ENCODE results near the gene SNRNP40.

Gene SNRNP40

DNA sequence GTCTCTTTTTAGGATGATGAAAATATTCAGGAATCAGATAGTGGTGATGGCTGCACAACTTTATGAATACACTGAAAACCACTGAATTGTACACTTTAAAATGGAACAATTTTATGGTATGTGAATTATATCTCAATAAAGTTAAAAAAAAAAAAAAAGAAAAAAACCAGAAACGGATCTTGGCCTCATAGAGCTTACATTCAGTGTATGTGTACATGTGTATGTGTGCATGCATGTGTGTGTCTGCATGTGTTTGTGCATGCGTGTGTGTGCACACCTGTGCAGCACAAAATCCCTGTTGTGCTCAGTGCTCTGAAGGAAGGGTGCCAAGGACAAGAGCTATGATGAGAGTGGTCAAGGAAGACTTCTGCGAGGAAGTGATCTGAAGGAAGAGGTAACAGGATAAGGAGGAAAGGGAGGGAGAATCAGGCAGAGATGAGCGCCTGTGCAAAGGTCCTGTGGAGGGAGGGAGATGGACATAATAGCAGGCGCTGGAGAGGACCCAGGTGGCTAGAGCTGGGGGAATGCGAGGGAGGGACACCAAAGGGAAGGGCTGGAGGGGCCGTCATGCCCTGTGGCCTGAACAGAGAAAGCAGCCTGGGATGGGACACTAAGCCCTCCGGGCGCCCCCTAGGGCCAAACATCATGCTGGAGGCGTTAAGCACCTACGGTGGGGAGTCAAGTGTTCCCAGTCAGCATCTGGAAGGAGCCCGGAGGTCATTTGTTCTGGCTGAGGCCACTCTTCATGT is 82.1 kb downstream of the SNRNP40 start:
- TF ChIP-seq, protein P1, sequence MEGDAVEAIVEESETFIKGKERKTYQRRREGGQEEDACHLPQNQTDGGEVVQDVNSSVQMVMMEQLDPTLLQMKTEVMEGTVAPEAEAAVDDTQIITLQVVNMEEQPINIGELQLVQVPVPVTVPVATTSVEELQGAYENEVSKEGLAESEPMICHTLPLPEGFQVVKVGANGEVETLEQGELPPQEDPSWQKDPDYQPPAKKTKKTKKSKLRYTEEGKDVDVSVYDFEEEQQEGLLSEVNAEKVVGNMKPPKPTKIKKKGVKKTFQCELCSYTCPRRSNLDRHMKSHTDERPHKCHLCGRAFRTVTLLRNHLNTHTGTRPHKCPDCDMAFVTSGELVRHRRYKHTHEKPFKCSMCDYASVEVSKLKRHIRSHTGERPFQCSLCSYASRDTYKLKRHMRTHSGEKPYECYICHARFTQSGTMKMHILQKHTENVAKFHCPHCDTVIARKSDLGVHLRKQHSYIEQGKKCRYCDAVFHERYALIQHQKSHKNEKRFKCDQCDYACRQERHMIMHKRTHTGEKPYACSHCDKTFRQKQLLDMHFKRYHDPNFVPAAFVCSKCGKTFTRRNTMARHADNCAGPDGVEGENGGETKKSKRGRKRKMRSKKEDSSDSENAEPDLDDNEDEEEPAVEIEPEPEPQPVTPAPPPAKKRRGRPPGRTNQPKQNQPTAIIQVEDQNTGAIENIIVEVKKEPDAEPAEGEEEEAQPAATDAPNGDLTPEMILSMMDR (IDR thresholded peaks at IDR 0.05; ENCODE audit: low read length, missing control alignments): peak; percentile 19
- no peak for DNase-seq (ENCODE audit: low read depth)

More for the DNA sequence above, 82.1 kb downstream of the SNRNP40 start:
- no peak overlapping the region for H3K4me3 ChIP-seq (replicated peaks; ENCODE audit: low read depth, low read length)

Measured in fibroblast of pulmonary artery (primary cell).